IPS-15b (cell line): Measurements from ENCODE around the gene MICU1.
"Not testable (repeated sequence)": the region's sequence is repeated elsewhere in the genome, so short reads cannot be mapped to it uniquely, and the experiment has no call there.

Experiments used
- H3K27me3 ChIP-seq: one replicate; pipeline ENCODE4 v1.6.1; 2013; ENCODE audit warnings: low read length; ENCODE audit not compliant: control insufficient read depth, insufficient read depth
- H3K36me3 ChIP-seq: one replicate; pipeline ENCODE4 v1.6.1; 2013; ENCODE audit warnings: low read length; ENCODE audit not compliant: control insufficient read depth, insufficient read depth
- H3K4me1 ChIP-seq: one replicate; pipeline ENCODE4 v1.6.1; 2013; ENCODE audit warnings: mild to moderate bottlenecking, low read length; ENCODE audit not compliant: control insufficient read depth, insufficient read depth
- H3K4me3 ChIP-seq: one replicate; pipeline ENCODE4 v1.5.1; 2013; ENCODE audit warnings: low read depth, low read length
- H3K9ac ChIP-seq: one replicate; pipeline ENCODE4 v1.6.1; 2013; ENCODE audit warnings: low read depth, mild to moderate bottlenecking, low read length
- H3K9me3 ChIP-seq: one replicate; pipeline ENCODE4 v1.6.1; 2013; ENCODE audit warnings: mild to moderate bottlenecking, low read length; ENCODE audit not compliant: control insufficient read depth, insufficient read depth

The MICU1 gene

DNA sequence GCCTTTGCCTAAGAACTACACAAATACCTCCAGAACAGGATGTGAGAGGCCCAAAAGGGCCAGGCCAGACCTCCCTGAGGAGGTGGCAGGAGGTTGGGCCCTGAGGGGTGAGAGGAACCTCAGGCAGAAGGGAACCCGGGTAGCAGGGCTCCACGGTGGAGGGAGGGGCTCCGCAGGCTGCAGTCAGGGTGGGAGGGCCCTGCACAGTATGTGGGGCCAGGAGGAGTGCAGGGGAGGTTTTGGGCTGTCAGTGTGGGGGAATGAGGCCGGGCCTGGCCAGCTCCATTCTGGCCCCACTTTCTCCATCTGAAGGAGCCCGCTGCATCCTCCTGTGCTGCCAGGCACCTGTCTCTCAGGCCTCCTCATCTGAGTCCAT is 297.1 kb downstream of the MICU1 start:
- no peaks in the 10 kb centered on the region for H3K36me3 ChIP-seq
- no peak overlapping the region for H3K9ac ChIP-seq
- H3K9me3 ChIP-seq: no peaks in the 10 kb centered on the region
- peaks cover 7% of the 10 kb centered on the region for H3K4me1 ChIP-seq
- H3K4me3 ChIP-seq: no peak overlapping the region
- H3K27me3 ChIP-seq: no peaks in the 10 kb centered on the region

DNA sequence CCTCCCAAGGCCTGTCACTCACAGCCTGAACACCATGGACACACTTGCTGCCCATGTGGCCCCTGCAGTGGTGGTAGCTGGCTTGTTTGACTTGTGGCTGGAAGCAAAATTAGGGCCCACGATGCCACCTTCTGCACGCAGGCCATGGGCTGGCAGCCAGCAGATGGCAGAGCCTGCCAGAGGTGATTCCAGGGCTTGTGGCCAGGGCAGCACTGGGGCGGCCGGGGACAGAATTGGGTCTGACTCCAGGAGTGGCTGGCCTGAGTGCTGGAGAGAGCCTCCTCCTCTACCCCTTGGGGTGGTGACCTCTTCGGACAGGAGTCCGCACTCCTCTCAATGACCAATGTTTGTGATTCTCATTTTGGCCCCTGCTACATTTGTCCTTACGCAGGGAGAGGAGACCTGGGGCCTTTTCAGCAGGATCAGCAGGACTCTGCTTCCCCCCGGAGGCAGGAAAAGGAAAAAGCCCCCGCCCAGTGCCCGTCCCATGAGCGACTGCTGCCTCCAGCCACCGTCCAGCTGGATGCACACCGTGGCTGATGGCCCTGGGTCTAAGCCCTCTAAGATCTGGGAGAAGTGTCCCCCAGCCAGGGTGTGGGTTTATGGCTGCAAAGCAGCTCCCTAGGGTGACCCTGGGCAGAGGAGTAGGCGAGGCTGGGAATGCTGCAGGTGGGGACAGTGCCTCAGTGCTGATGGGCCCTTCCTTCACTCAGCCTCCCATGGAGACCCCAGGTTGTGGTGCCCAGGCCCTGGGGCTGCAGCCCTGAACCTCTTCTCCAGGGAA is 297.6 kb downstream of the MICU1 start:
- Histone ChIP-seq H3K4me3 (no peak overlapping the region), H3K27me3 (no peaks in the 10 kb centered on the region), H3K36me3 (no peaks in the 10 kb centered on the region), H3K9me3 (no peaks in the 10 kb centered on the region), H3K9ac (no peak overlapping the region), H3K4me1 (peaks cover 7% of the 10 kb centered on the region)

DNA sequence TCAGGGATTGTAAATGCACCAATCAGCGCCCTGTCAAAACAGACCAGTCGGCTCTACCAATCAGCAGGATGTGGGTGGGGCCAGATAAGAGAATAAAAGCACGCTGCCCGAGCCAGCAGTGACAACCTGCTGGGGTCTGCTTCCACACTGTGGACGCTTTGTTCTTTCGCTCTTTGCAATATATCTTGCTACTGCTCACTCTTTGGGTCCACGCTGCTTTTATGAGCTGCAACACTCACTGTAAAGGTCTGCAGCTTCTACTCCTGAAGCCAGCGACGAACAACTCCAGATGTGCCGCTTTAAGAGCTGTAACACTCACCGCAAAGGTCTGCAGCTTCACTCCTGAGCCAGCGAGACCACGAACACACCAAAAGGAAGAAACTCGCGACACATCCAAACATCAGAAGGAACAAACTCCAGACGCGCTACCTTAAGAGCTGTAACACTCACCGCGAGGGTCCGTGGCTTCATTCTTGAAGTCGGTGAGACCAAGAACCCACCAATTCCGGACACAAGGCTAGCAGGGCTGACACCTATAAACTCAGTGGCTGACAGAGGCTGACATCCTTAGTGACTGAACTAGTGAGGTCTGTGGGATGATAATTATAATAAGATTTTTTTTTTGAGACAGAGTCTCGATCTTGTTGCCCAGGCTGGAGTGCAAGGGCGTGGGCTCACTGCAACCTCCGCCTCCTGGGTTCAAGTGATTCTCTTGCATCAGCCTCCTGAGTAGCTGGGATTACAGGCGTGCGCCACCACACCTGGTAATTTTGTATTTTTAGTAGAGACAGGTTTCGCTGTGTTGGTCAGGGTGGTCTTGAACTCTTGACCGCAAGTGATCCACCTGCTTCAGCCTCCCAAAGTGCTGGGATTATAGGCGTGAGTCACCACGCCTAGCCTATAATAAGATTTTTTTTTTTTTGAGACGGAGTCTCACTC is 298.9 kb downstream of the MICU1 start:
- H3K4me1 ChIP-seq, H3K9ac ChIP-seq, H3K9me3 ChIP-seq, H3K36me3 ChIP-seq, H3K27me3 ChIP-seq, H3K4me3 ChIP-seq: not testable (repeated sequence)

DNA sequence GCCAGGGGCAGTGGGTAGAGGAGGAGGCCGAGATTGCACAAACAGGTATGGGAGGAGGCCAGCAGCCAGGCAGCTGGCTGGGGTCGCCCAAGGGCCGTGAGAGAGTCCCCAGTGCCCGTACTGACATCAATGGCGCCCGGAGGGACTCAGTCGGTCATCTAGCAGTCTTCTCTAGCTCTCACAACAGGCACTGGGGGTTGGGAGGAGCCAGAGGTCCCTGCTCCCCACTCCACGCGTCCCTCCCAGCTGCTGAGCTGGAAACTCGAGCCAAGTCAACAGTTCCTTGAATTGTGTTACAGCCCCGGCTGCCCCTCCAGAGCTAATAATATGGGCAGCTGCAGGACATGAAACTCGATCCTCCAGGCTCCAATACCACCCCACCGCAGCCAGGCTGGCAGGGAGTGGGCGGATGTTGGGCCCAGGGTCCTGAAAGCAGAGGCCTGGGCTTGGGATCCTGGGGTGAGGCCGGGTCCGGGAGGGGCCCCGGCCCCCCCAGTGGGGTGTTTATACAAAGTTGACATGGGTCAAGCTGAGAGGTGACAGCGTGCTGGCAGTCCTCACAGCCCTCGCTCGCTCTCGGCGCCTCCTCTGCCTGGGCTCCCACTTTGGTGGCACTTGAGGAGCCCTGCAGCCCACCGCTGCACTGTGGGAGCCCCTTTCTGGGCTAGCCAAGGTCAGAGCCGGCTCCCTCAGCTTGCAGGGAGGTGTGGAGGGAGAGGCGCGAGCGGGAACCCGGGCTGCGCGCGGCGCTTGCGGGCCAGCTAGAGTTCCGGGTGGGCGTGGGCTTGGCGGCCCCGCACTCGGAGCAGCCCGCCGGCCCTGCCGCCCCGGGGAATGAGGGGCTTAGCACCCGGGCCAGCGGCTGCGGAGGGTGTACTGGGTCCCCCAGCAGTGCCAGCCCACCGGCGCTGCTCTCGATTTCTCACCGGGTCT is 300.4 kb downstream of the MICU1 start:
- H3K36me3 ChIP-seq, H3K9ac ChIP-seq, H3K9me3 ChIP-seq, H3K4me1 ChIP-seq, H3K27me3 ChIP-seq, H3K4me3 ChIP-seq: not testable (repeated sequence)

DNA sequence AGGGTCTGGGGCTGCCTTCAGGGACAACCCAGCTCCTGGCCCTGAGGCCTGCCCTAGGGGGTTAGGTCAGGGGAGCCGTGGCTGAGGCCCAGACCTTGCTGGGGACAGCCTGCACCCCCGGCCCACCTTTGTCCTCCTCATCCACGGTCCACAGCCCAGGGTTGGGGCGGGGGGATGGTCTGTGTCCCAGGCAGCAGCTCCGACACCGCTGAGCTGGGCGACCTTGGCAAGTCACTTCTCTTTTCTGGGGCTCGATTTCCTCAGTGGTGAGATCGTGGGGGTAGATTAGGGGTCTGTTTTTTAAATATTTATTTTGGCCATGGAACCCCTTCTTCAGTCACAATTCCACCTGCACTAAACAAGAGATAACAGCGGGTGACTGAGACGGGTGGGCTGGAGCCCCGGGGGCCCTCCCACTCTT is 302.1 kb downstream of the MICU1 start:
- no peaks in the 10 kb centered on the region for H3K36me3 ChIP-seq
- no peaks in the 10 kb centered on the region for H3K27me3 ChIP-seq
- H3K4me3 ChIP-seq: no peak overlapping the region
- H3K4me1 ChIP-seq: peaks cover 10% of the 10 kb centered on the region
- H3K9ac ChIP-seq: no peak overlapping the region
- no peaks in the 10 kb centered on the region for H3K9me3 ChIP-seq

DNA sequence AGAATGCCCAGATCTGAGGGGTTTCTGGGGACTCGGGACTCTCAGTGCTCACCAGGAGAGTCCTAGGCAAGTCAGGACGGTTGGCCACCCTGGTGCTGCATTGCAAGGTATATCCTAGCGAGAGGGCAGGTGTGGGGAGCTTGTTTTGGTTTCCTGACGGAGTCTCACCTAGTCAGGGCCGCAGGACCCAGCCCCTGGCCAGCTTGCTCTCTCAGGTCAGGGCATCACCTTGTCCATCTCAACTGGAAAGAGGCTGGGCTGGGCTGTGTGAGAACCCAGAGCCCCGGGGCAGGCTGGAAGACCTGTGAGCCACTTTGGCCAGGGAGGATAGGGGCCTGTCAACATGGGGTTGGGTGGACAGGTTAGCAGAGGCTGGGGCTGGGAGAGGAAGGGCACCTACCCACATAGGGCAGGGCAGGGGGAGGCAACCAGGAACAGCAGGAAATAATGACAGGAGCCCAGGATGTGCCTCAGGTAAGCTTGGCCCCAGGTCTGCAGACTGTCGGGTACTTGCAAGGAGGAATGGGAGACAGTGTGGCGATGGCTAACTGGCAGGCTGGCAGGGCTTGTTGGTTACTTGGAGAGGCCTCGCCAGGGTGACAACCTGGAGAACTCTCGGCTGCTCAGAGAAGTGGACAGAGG is 302.6 kb downstream of the MICU1 start:
- Histone ChIP-seq H3K4me3 (no peak overlapping the region), H3K9me3 (no peaks in the 10 kb centered on the region), H3K4me1 (peaks cover 10% of the 10 kb centered on the region), H3K27me3 (no peaks in the 10 kb centered on the region), H3K36me3 (no peaks in the 10 kb centered on the region), H3K9ac (no peak overlapping the region)

DNA sequence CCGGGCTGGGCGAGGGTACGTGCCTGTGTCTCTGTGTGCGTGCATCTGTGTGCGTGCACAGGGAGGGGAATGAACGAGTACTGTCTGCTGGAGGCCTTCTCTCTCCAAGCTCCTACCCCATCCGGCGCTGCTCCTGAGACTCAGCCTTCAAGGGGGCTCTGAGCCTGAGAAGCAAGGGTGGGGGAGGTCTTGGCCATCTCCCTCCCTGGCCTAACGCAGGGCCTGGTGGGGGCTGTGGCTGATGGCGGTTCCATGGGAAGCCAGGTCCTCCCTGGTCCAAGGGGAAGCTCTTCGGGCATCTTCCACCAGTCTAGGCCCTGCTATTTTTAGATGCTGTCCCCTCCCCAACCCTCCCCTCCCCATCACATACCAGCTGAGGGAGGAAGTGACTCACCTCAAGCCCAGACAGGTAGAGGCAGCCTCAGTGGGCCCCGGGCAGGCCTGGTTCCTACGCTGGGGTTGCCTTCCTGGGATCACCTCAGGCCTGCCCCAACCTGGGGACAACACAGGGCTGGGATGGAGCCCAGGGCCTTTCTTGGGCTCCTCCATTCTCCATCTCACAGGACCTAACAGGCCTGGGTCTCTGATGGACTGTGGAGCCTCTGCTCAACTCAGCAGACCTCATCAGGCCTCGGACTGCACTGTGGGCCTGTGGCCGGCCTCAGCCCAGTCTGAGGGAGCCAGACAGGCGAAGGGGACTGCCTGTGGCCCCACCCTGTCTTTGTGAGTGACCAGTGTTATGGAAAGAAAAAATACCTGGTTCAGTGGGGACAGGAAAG is 303.4 kb downstream of the MICU1 start:
- Histone ChIP-seq H3K36me3 (no peaks in the 10 kb centered on the region), H3K9me3 (no peaks in the 10 kb centered on the region), H3K4me1 (peaks cover 10% of the 10 kb centered on the region), H3K4me3 (no peak overlapping the region), H3K27me3 (no peaks in the 10 kb centered on the region), H3K9ac (no peak overlapping the region)

DNA sequence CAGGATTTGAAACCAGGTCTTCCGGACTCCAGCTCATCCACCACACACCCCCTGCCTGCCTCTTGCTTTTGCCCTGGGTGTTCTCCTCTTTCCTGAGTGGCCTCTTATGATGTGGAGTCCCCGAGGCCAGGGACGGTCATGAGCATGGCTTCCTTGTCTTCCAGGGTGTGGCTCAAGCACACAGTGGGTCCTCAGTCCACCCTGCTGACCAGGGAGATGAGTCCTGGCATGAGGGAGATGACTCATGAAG is 303.9 kb downstream of the MICU1 start:
- Histone ChIP-seq H3K4me1 (peaks cover 10% of the 10 kb centered on the region), H3K9ac (no peak overlapping the region), H3K9me3 (no peaks in the 10 kb centered on the region), H3K4me3 (no peak overlapping the region), H3K27me3 (no peaks in the 10 kb centered on the region), H3K36me3 (no peaks in the 10 kb centered on the region)

DNA sequence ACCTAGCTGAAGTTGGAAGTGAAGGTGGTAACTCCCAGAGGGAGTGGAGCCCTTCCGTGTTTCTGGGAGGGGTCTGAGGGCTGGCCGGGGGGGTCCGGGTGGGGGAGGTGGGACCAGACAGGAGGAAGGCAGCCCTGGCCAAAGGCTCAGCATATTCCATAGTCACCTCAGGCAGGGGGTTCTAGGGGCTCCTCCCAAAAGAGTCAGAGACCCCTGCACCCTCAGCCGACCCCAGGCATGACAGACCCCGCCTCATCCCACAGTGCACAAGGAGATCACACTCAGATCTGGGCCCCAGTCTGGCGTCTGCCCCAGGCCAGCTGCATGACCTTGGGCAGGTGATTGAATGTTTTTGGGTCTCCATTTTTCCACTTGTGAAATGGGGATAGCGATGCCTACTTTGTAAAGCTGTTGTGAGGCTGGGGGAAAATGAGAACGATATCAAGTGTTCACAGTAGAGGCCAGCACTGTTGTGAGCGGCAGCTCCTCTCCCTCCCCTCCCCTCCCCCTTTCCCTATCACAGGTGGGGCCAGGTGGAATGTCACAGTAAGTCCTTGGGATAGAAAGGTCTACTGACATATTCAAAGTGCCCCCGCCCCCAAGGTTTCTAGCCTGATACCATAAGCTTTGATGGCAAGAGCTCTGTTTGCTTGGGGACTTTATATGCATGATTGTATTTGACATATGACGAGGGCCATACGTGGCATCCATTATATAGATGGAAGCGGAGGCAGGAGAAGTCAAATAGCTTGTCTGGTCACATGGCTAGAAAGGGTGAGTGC is 304.4 kb downstream of the MICU1 start:
- Histone ChIP-seq H3K4me1 (peaks cover 10% of the 10 kb centered on the region), H3K27me3 (no peaks in the 10 kb centered on the region), H3K9me3 (no peaks in the 10 kb centered on the region), H3K36me3 (no peaks in the 10 kb centered on the region), H3K9ac (peak overlapping the region; percentile 60), H3K4me3 (no peak overlapping the region)

DNA sequence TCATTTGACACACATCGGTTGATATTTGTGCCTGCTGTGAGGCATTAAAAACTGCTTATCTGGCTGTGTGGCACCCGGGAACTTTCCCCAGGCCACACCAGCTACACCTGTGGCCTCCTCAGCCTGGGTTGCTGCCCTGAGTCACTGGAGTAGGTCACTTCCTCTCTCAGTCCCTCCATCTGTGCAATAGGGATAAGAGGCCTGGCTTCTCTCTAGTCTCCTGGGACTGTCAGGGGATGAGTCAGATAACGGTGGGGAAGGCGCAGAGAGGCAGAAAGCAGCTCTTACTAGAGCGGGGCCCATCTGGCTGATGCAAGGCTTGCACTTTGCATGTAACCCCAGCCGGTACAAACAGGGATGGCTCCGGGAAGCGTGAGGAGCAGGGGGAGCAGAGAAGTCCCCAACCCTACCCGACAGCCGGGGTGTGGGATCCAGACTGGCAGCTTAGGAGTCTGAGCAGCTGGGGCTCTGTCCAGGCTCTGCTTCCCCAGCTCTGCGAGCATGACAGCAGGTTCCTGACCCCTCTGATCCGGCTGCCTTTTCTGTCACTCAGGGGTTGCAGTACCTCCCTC is 305.1 kb downstream of the MICU1 start:
- peaks cover 10% of the 10 kb centered on the region for H3K4me1 ChIP-seq
- H3K9ac ChIP-seq: peak overlapping the region; percentile 60
- no peaks in the 10 kb centered on the region for H3K9me3 ChIP-seq
- no peak overlapping the region for H3K4me3 ChIP-seq
- no peaks in the 10 kb centered on the region for H3K36me3 ChIP-seq
- no peaks in the 10 kb centered on the region for H3K27me3 ChIP-seq
